Activated CD4-positive, alpha-beta T cell treated with anti-CD3 and anti-CD28 coated beads for 1 hour (primary cell): ENCODE measurements around the gene PMIS2.

Source experiments
- DNase-seq: peaks from one replicate; pipeline ENCODE4 v3.0.0-alpha.2; 2020

PMIS2 gene

GRCh38 chr19:35633727-35634440 lies 47.9 kb downstream of the PMIS2 start:
- DNase-seq: no peak

- DNase-seq: no peak
Measured at GRCh38 chr19:35636651-35637050, 50.7 kb downstream of the PMIS2 start.
